Measurements from ENCODE around the gene PLCH2.
"Not testable (repeated sequence)": the region's sequence is repeated elsewhere in the genome, so short reads cannot be mapped to it uniquely, and the experiment has no call there.

The PLCH2 gene

DNA sequence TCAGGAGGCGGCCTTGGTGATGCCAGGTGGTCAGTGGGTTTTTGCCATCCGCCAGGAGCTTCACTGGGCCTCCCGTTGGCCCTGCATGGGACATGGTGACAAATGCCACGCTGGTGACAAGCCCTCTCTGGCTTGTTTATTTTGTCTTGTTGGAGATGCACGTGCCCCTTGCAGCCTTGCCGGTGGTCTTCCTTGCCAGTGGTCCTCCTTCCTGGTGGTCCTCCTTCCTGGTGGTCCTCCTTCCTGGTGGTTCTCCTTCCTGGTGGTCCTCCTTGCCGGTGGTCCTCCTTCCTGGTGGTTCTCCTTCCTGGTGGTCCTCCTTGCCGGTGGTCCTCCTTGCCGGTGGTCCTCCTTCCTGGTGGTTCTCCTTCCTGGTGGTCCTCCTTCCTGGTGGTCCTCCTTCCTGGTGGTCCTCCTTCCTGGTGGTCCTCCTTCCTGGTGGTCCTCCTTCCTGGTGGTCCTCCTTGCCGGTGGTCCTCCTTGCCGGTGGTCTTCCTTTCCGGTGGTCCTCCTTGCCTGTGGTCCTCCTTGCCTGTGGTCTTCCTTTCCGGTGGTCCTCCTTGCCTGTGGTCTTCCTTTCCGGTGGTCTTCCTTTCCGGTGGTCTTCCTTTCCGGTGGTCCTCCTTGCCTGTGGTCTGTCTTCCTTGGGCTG lies 16.9 kb upstream of the PLCH2 start:
- H3K36me3 ChIP-seq (replicated peaks); H3K9me3 ChIP-seq; in situ Hi-C loops (cut with MboI; ENCODE audit: low sequenced_read_pairs); H3K4me1 ChIP-seq; DNase-seq (ENCODE audit: low spot score in 2 of 2); H3K4me3 ChIP-seq: not testable (repeated sequence)
- H3K27me3 ChIP-seq (ENCODE audit: low read depth): peaks cover 33% of the 10 kb centered on the region

DNA sequence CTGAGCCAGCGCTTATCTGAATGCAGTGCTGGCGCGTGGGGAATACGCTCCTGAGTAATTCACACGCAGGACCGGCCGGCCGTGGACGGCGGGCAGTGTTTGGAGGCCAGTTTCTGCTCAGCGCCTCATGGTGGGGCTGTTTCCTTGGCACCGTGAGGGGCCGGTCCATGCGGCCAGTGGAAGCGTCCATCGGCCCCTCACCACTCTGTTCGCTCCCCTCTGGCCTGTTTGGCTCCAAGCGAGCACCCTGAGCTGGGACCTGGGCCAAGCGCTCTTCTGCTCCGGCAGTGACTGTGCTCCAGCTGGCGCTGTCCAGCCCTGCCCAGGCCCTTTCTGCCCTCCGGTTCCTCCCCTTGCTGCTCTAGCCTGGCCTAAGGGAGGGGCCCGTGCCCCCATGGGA lies 16.3 kb upstream of the PLCH2 start:
- no peak for DNase-seq (ENCODE audit: low spot score in 2 of 2)
- Histone ChIP-seq H3K27me3 (ENCODE audit: low read depth) (peaks cover 38% of the 10 kb centered on the region), H3K9me3 (no peaks in the 10 kb centered on the region), H3K4me1 (no peaks in the 10 kb centered on the region), H3K4me3 (no peak overlapping the region), H3K36me3 (replicated peaks) (no peaks in the 10 kb centered on the region)
- in situ Hi-C loops (cut with MboI; ENCODE audit: low sequenced_read_pairs): no loop called here

DNA sequence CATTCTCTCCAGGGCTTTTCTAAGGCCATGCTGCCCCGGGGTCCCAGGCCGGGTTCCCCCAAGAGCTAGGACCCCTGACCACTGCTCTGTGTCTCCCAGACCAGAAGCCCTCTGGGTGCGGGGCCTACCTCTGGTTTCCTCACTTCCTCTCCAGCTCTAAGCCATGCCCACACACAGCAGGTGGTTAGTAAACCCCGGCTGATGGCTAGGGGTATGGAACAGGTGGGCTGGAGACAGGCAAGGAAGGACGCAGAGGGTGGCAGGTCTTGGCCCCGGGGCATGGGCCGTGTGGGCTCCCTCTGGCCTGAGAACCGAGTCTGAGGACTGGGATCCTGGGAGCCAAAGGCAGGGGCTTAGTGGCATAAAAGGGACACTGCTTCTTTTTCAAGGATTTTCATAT lies 15.9 kb upstream of the PLCH2 start:
- DNase-seq (ENCODE audit: low spot score in 2 of 2): no peak
- no peaks in the 10 kb centered on the region for H3K9me3 ChIP-seq
- peaks cover 41% of the 10 kb centered on the region for H3K27me3 ChIP-seq (ENCODE audit: low read depth)
- no peaks in the 10 kb centered on the region for H3K4me1 ChIP-seq
- H3K36me3 ChIP-seq (replicated peaks): no peaks in the 10 kb centered on the region
- H3K4me3 ChIP-seq: no peak overlapping the region
- in situ Hi-C loops (cut with MboI; ENCODE audit: low sequenced_read_pairs): no loop called here

DNA sequence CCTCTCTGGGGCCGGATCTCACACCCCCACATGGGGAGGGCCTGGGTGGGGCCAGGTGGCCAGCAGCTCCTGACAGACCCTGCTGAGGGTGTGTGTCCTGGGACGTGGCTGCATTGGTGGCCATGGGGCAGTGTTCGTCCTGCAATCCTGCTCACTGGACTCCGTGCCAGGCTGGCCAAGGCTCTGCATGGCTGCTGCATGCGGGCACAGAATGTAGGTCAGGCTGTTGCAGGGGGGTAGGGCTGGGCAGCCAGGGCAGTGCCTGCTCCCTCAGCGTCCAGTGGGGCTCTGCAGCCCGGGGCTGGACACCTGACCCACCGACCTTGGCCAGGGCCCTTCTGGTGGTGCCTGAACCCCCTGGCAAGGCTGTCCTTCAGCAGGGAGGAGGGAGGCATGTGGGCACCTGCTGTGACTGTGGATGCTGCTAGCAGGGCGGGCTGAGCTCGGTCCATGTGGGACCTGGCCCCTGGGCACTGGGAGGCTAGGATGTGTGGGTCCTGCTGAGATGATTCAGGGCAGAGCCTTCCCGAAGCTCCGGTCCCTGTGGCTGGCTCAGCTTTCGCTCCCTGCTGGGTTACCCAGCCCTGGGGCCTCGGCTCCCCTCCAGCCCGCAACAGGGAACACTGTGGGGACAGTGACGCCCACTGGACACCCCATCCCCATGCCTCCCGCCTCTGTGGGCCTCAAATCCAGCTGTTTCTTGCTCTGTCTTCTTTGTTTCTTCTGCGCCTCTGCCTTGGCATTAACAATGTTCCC lies 14.9 kb upstream of the PLCH2 start:
- no peaks in the 10 kb centered on the region for H3K4me1 ChIP-seq
- no peak for DNase-seq (ENCODE audit: low spot score in 2 of 2)
- no peaks in the 10 kb centered on the region for H3K9me3 ChIP-seq
- in situ Hi-C loops (cut with MboI; ENCODE audit: low sequenced_read_pairs): no loop called here
- no peak overlapping the region for H3K4me3 ChIP-seq
- H3K27me3 ChIP-seq (ENCODE audit: low read depth): peaks cover 49% of the 10 kb centered on the region
- no peaks in the 10 kb centered on the region for H3K36me3 ChIP-seq (replicated peaks)

DNA sequence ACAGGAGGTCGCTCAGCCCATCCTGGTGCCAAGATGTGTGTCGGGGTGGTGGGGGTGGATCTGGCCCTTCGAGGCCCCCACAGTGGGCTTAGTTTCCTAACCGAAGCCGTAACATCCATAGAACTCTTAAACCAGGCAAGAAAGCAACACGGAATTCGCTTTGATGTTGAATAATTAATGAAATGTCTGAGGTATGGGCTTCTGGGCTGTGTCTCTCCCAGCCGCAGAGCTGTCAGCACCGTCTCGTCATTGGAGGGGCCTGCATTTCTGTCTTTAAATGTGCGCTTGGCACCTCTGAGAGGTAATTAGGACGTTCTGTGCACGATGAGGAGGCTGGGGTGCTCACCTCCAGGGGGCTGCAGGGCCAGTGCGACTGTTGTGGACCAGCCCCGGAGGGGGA lies 13.3 kb upstream of the PLCH2 start:
- no peak for DNase-seq (ENCODE audit: low spot score in 2 of 2)
- H3K4me3 ChIP-seq: no peak overlapping the region
- no peaks in the 10 kb centered on the region for H3K36me3 ChIP-seq (replicated peaks)
- in situ Hi-C loops (cut with MboI; ENCODE audit: low sequenced_read_pairs): no loop called here
- H3K27me3 ChIP-seq (ENCODE audit: low read depth): peaks cover 43% of the 10 kb centered on the region
- no peaks in the 10 kb centered on the region for H3K9me3 ChIP-seq
- no peaks in the 10 kb centered on the region for H3K4me1 ChIP-seq

DNA sequence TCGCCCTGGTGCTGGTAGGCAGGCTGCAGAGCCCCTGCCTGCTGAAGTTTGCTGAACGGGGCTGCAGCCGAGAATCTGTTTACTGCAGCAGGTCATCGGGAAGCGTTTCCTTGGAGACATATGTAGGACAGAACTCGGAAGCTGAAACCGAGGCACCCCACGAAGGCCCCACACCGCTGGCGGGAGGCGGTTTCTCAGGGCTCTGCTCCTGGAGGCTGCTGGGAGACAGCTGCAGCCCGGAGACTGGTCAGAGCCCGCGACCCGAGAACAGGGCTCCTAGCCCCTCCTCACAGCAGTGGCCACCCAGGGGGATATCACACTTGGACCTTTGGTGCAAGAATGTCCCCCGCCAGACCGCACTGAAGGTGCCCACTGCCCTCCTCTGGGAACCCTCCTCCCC lies 12.7 kb upstream of the PLCH2 start:
- no peak for DNase-seq (ENCODE audit: low spot score in 2 of 2)
- no peaks in the 10 kb centered on the region for H3K9me3 ChIP-seq
- H3K27me3 ChIP-seq (ENCODE audit: low read depth): peaks cover 41% of the 10 kb centered on the region
- H3K4me3 ChIP-seq: no peak overlapping the region
- in situ Hi-C loops (cut with MboI; ENCODE audit: low sequenced_read_pairs): no loop called here
- H3K4me1 ChIP-seq: no peaks in the 10 kb centered on the region
- no peaks in the 10 kb centered on the region for H3K36me3 ChIP-seq (replicated peaks)

DNA sequence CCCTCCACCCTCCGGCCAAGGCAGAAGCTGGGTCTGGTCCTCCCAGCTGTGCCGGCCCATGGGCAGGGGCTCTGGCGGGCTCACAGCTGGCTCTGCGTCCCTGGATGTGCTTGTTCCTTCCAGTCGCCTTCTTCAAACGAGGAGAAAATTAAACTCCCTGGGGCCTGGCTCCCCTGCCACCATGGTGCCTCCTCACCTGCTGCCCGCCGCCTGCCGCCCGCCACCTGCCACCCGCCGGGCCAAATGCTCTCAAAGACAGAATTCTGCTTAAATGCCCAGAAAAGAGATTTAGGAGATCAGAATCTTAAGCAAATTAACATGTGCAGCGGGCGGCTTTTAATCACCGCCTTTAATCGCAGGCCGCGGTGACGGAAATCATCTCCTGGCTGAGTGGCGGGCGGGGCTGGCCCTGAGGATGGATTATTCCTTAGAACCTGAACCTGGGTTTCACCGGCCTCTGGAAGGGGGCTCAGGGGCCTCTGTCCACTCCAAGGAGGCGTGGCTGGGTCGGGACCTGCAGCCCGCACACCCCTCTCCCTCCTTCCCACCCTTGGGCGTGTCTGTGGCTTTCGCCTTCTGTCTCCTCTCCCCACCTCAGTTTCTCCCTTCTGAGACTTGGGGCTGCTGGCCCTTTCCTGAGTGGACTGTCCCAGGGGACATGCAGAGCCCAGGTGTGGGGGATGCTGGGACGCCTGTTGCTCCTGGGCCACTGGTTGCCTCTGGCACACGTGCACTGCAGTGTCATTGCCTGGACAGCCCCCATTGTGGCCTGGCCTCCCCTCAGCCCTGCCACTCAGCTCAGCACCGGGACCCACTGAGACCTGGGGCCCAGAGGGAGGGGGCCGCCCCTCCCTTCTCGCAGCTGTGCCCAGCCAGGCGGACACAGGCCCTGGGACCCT lies 10.5 kb upstream of the PLCH2 start:
- Histone ChIP-seq H3K9me3 (no peaks in the 10 kb centered on the region), H3K4me3 (no peak overlapping the region), H3K36me3 (replicated peaks) (no peaks in the 10 kb centered on the region), H3K4me1 (no peaks in the 10 kb centered on the region), H3K27me3 (ENCODE audit: low read depth) (peaks cover 47% of the 10 kb centered on the region)
- no peak for DNase-seq (ENCODE audit: low spot score in 2 of 2)
- in situ Hi-C loops (cut with MboI; ENCODE audit: low sequenced_read_pairs): no loop called here

DNA sequence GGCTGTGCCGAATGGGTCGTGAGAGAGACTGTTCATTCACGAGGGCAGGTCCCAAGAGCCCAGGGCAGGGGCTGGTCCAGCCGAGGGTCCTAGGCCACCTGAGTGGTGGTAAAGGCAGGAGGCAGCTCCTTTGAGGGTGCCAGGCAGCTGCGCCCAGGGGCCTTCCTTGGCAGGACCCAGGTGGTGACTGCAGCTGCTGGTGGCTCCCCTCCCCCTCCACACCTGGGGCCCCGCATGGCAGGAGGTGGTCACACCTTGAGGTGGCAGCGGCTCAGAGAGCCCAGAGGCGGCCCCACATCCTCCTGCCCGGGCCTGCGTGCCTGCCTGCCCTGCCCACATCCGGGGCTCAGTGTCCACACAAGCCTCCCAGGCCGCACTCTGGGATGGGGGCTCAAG lies 9.8 kb upstream of the PLCH2 start:
- H3K9me3 ChIP-seq: no peaks in the 10 kb centered on the region
- DNase-seq (ENCODE audit: low spot score in 2 of 2): no peak
- H3K27me3 ChIP-seq (ENCODE audit: low read depth): peaks cover 54% of the 10 kb centered on the region
- in situ Hi-C loops (cut with MboI; ENCODE audit: low sequenced_read_pairs): no loop called here
- no peaks in the 10 kb centered on the region for H3K4me1 ChIP-seq
- H3K36me3 ChIP-seq (replicated peaks): no peaks in the 10 kb centered on the region
- no peak overlapping the region for H3K4me3 ChIP-seq

DNA sequence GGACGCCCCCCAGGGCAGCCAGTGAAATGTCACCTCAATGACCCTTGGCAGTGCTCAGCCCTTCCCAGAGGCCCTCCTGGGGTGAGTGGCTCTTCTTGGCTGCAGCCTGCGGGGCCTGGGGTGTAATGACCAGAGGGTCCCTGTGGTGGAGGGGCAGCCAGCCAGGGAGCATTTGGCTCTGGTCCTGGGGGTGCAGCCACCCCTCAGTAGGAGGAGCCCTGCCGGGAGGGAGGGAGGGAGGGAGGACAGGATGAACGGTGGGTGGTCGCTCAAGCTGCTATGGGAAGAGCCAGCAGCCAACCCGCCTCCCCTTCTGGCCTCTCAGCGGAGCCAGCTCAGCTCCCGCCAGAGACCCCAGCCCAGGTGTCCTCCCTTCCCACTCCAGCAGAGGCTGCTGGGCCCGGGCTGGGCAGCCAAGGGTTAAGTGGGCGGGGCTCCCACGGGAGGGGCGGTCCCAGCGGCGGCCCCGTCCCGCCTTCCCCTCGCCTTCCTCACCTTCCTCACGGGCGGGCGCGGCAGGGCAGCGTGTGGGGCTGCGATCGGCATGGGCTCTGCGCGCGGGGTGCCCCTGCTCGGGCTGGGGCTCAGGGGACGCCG lies 9.0 kb upstream of the PLCH2 start:
- Histone ChIP-seq H3K4me3 (no peak overlapping the region), H3K9me3 (no peaks in the 10 kb centered on the region), H3K27me3 (ENCODE audit: low read depth) (peaks cover 54% of the 10 kb centered on the region), H3K36me3 (replicated peaks) (no peaks in the 10 kb centered on the region), H3K4me1 (no peaks in the 10 kb centered on the region)
- in situ Hi-C loops (cut with MboI; ENCODE audit: low sequenced_read_pairs): no loop called here
- peak; percentile 6 to 48 for DNase-seq (ENCODE audit: low spot score in 2 of 2)

DNA sequence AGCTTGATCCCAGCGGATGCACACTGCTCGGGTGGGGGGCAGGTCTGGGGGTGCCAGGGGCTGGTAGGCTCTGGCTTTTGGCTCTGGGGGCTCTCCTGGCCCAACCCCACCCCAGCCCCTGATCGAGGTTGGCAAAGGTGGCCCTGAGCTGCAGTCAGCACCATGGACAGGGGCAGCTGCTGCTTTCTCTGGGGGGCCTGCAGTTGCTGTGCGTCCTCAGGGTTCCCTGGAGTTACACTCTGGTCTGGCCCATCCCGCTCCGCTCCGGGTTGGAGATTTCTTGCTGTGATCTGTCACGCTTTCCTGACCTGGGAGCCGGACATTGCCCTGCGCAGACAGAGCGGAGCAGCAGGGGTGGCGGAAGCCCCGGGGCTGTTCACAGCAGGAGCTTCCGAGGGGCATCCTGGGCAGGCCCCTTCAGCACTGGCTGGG lies 8.0 kb upstream of the PLCH2 start:
- Histone ChIP-seq H3K4me1 (no peaks in the 10 kb centered on the region), H3K9me3 (no peaks in the 10 kb centered on the region), H3K4me3 (no peak overlapping the region), H3K27me3 (ENCODE audit: low read depth) (peaks cover 50% of the 10 kb centered on the region), H3K36me3 (replicated peaks) (no peaks in the 10 kb centered on the region)
- in situ Hi-C loops (cut with MboI; ENCODE audit: low sequenced_read_pairs): no loop called here
- peak in 1 of 2 experiments; percentile 66 for DNase-seq (ENCODE audit: low spot score in 2 of 2)

DNA sequence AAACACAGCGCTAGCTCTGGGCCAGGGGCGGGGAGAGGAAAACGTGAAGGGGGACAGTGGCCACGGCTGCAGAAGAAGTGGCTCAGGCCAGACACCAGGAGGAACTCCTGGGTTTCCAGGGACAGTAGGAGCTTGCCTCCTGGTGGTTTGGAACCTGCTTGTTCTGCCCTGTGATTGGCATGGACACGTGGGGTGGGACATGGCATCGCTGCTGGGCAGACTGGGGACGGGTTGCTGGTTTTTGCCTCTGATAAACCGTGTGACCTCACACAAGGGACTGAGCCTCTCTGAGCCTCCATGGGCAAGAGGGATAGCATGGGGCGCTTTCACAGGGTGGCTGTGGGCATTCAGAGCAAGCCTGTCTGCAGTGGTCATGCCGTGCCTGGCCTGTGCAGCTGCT lies 7.5 kb upstream of the PLCH2 start:
- Histone ChIP-seq H3K36me3 (replicated peaks) (no peaks in the 10 kb centered on the region), H3K4me3 (no peak overlapping the region), H3K27me3 (ENCODE audit: low read depth) (peaks cover 45% of the 10 kb centered on the region), H3K9me3 (no peaks in the 10 kb centered on the region), H3K4me1 (no peaks in the 10 kb centered on the region)
- in situ Hi-C loops (cut with MboI; ENCODE audit: low sequenced_read_pairs): no loop called here
- DNase-seq (ENCODE audit: low spot score in 2 of 2): no peak

DNA sequence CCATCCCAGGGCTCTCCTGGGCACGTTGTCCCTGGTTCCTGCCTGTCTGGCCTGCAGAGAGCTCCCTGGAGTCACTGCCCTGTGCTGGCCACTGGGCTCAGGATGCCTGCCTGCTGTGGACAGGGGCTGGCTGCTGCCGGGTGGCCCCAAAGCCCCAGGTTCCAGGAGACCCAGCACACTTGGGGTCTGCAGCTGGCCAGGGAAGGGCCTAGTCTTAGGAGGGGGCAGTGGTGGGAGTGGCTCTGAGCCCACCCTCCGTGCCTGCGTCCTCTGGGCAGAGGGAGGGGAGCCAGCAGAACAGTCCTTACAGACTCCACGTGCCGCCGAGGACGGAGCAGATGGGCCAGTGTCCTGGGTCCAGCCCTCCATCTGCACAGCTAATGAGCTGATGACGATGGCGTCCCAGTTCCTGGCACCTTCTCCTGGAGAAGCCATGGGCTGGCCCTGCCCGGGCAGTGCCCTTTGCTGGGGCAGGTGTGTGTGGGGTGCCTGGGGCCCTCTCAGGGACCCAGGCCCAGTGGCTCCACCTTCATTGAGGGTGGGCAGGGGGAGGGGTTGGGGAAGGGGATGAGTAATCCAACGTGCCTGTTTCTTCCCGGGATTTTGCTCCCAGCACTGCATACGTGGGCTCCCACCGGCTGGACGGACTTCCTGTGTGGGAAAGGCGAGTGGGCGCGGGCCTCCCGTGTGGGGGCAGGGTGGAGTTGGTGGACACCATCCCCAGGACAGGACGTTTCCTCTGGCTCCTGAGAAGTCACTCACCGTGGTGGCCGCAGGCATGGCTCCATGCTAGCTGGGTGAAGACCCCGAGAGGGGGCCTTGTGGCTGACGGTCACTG lies 6.8 kb upstream of the PLCH2 start:
- Histone ChIP-seq H3K4me3 (no peak overlapping the region), H3K36me3 (replicated peaks) (no peaks in the 10 kb centered on the region), H3K9me3 (no peaks in the 10 kb centered on the region), H3K4me1 (no peaks in the 10 kb centered on the region), H3K27me3 (ENCODE audit: low read depth) (peaks cover 37% of the 10 kb centered on the region)
- no peak for DNase-seq (ENCODE audit: low spot score in 2 of 2)
- in situ Hi-C loops (cut with MboI; ENCODE audit: low sequenced_read_pairs): no loop called here

Measured in HAP-1 (cell line).